Dendritic cell treated with granulocyte-macrophage colony-stimulating factor and Interleukin-4, amounts not matched to agents 40 ng/mL and 50 ng/mL, for 4 days (primary cell): Measurements from ENCODE around the gene UVRAG.
"Not testable (repeated sequence)": the region's sequence is repeated elsewhere in the genome, so short reads cannot be mapped to it uniquely, and the experiment has no call there.

ENCODE experiments used
- H3K27ac Mint-ChIP-seq: one replicate; pipeline ENCODE4 v1.8.0; 2022; ENCODE audit warnings: mild to moderate bottlenecking, mixed read lengths
- H3K27me3 Mint-ChIP-seq: one replicate; pipeline ENCODE4 v1.8.0; 2022; ENCODE audit warnings: mild to moderate bottlenecking, mixed read lengths
- H3K36me3 Mint-ChIP-seq: one replicate; pipeline ENCODE4 v1.8.0; 2022; ENCODE audit warnings: low read depth, mixed read lengths
- H3K4me1 Mint-ChIP-seq: one replicate; pipeline ENCODE4 v1.8.0; 2022; ENCODE audit warnings: low read depth, mixed read lengths
- H3K4me3 Mint-ChIP-seq: one replicate; pipeline ENCODE4 v1.8.0; 2022; ENCODE audit warnings: mild to moderate bottlenecking, moderate library complexity, mixed read lengths
- H3K9me3 Mint-ChIP-seq: one replicate; pipeline ENCODE4 v1.8.0; 2022; ENCODE audit warnings: mixed read lengths
- intact Hi-C: fragments of 100-400 bp; cut with micrococcal nuclease; formaldehyde crosslinking; loops from one replicate; pipeline ENCODE4 v1.15.0; 2022

UVRAG gene

GRCh38 chr11:75925785-75926164 lies 110.8 kb downstream of the UVRAG start:
- no peaks in the 10 kb centered on the region for H3K9me3 Mint-ChIP-seq
- no peaks in the 10 kb centered on the region for H3K27me3 Mint-ChIP-seq
- H3K27ac Mint-ChIP-seq: no peak overlapping the region
- intact Hi-C loops: no loop called here
- peaks cover 26% of the 10 kb centered on the region for H3K4me1 Mint-ChIP-seq
- peaks cover 34% of the 10 kb centered on the region for H3K36me3 Mint-ChIP-seq
- H3K4me3 Mint-ChIP-seq: no peak overlapping the region

- H3K27ac Mint-ChIP-seq: no peak overlapping the region
- H3K4me3 Mint-ChIP-seq: no peak overlapping the region
- peaks cover 45% of the 10 kb centered on the region for H3K4me1 Mint-ChIP-seq
- peaks cover 58% of the 10 kb centered on the region for H3K36me3 Mint-ChIP-seq
- no peaks in the 10 kb centered on the region for H3K27me3 Mint-ChIP-seq
- intact Hi-C loops: no loop called here
- H3K9me3 Mint-ChIP-seq: no peaks in the 10 kb centered on the region
Observed at GRCh38 chr11:75929706-75930105, 114.7 kb downstream of the UVRAG start.

GRCh38 chr11:75930534-75930933 lies 115.5 kb downstream of the UVRAG start:
- H3K27ac Mint-ChIP-seq: no peak overlapping the region
- intact Hi-C loops: no loop called here

GRCh38 chr11:75931124-75931523 lies 116.1 kb downstream of the UVRAG start:
- Mint-ChIP-seq H3K4me3 (no peak overlapping the region), H3K9me3 (no peaks in the 10 kb centered on the region), H3K27ac (no peak overlapping the region), H3K27me3 (no peaks in the 10 kb centered on the region), H3K36me3 (peaks cover 60% of the 10 kb centered on the region), H3K4me1 (peaks cover 40% of the 10 kb centered on the region)
- intact Hi-C loops: no loop called here

More at GRCh38 chr11:75930534-75930933, 115.5 kb downstream of the UVRAG start:
- H3K4me1 Mint-ChIP-seq: peaks cover 45% of the 10 kb centered on the region
- H3K27me3 Mint-ChIP-seq: no peaks in the 10 kb centered on the region
- peaks cover 58% of the 10 kb centered on the region for H3K36me3 Mint-ChIP-seq
- H3K9me3 Mint-ChIP-seq: no peaks in the 10 kb centered on the region
- no peak overlapping the region for H3K4me3 Mint-ChIP-seq

- intact Hi-C loops, H3K27ac Mint-ChIP-seq, H3K9me3 Mint-ChIP-seq, H3K27me3 Mint-ChIP-seq, H3K4me3 Mint-ChIP-seq: not testable (repeated sequence)
- Mint-ChIP-seq H3K4me1 (peaks cover 21% of the 10 kb centered on the region), H3K36me3 (peaks cover 43% of the 10 kb centered on the region)
Observed at GRCh38 chr11:75933736-75934135, 118.7 kb downstream of the UVRAG start.

- H3K4me1 Mint-ChIP-seq: peaks cover 21% of the 10 kb centered on the region
- intact Hi-C loops: no loop called here
- H3K9me3 Mint-ChIP-seq: no peaks in the 10 kb centered on the region
- H3K27me3 Mint-ChIP-seq: no peaks in the 10 kb centered on the region
- H3K4me3 Mint-ChIP-seq: no peak overlapping the region
- peaks cover 43% of the 10 kb centered on the region for H3K36me3 Mint-ChIP-seq
- H3K27ac Mint-ChIP-seq: no peak overlapping the region
Observed at GRCh38 chr11:75934851-75935250, 119.8 kb downstream of the UVRAG start.

GRCh38 chr11:75938543-75938942 lies 123.5 kb downstream of the UVRAG start:
- H3K4me1 Mint-ChIP-seq: peaks cover 20% of the 10 kb centered on the region
- no peaks in the 10 kb centered on the region for H3K9me3 Mint-ChIP-seq
- H3K4me3 Mint-ChIP-seq: no peak overlapping the region
- intact Hi-C loops: no loop called here
- no peak overlapping the region for H3K27ac Mint-ChIP-seq
- H3K27me3 Mint-ChIP-seq: no peaks in the 10 kb centered on the region
- H3K36me3 Mint-ChIP-seq: peaks cover 13% of the 10 kb centered on the region

- Mint-ChIP-seq H3K4me3 (no peak overlapping the region), H3K27me3 (no peaks in the 10 kb centered on the region), H3K27ac (no peak overlapping the region), H3K9me3 (no peaks in the 10 kb centered on the region), H3K4me1 (peaks cover 20% of the 10 kb centered on the region), H3K36me3 (peaks cover 5% of the 10 kb centered on the region)
- intact Hi-C loops: no loop called here
Observed at GRCh38 chr11:75939516-75939915, 124.5 kb downstream of the UVRAG start.

GRCh38 chr11:75939992-75940391 lies 125.0 kb downstream of the UVRAG start:
- H3K4me3 Mint-ChIP-seq: no peak overlapping the region
- H3K36me3 Mint-ChIP-seq: peaks cover 5% of the 10 kb centered on the region
- no peak overlapping the region for H3K27ac Mint-ChIP-seq
- intact Hi-C loops: no loop called here
- no peaks in the 10 kb centered on the region for H3K27me3 Mint-ChIP-seq
- H3K4me1 Mint-ChIP-seq: peaks cover 21% of the 10 kb centered on the region
- H3K9me3 Mint-ChIP-seq: no peaks in the 10 kb centered on the region

- Mint-ChIP-seq H3K27me3 (no peaks in the 10 kb centered on the region), H3K4me3 (no peak overlapping the region), H3K4me1 (peaks cover 30% of the 10 kb centered on the region), H3K27ac (peak overlapping the region; percentile 48), H3K9me3 (no peaks in the 10 kb centered on the region), H3K36me3 (no peaks in the 10 kb centered on the region)
- intact Hi-C loops: no loop called here
Observed at GRCh38 chr11:75940911-75941310, 125.9 kb downstream of the UVRAG start.

- H3K4me3 Mint-ChIP-seq: no peak overlapping the region
- intact Hi-C loops: no loop called here
- H3K27ac Mint-ChIP-seq: no peak overlapping the region
- H3K36me3 Mint-ChIP-seq: no peaks in the 10 kb centered on the region
- H3K27me3 Mint-ChIP-seq: no peaks in the 10 kb centered on the region
- H3K9me3 Mint-ChIP-seq: no peaks in the 10 kb centered on the region
- peaks cover 44% of the 10 kb centered on the region for H3K4me1 Mint-ChIP-seq
Observed at GRCh38 chr11:75944515-75944914, 129.5 kb downstream of the UVRAG start.

- H3K4me3 Mint-ChIP-seq: no peak overlapping the region
Observed at GRCh38 chr11:75945446-75945845, 130.4 kb downstream of the UVRAG start.

GRCh38 chr11:75945947-75946346 lies 130.9 kb downstream of the UVRAG start:
- Mint-ChIP-seq H3K27ac (no peak overlapping the region), H3K4me3 (no peak overlapping the region), H3K36me3 (no peaks in the 10 kb centered on the region), H3K4me1 (peaks cover 48% of the 10 kb centered on the region), H3K9me3 (no peaks in the 10 kb centered on the region), H3K27me3 (no peaks in the 10 kb centered on the region)
- intact Hi-C loops: no loop called here

More at GRCh38 chr11:75945446-75945845, 130.4 kb downstream of the UVRAG start:
- Mint-ChIP-seq H3K4me1 (peaks cover 45% of the 10 kb centered on the region), H3K9me3 (no peaks in the 10 kb centered on the region), H3K36me3 (no peaks in the 10 kb centered on the region), H3K27me3 (no peaks in the 10 kb centered on the region), H3K27ac (no peak overlapping the region)
- intact Hi-C loops: no loop called here

GRCh38 chr11:75946531-75947530 lies 131.8 kb downstream of the UVRAG start:
- Mint-ChIP-seq H3K27me3 (no peaks in the 10 kb centered on the region), H3K4me1 (peaks cover 42% of the 10 kb centered on the region), H3K9me3 (no peaks in the 10 kb centered on the region), H3K36me3 (no peaks in the 10 kb centered on the region), H3K4me3 (no peak overlapping the region), H3K27ac (peak overlapping the region; percentile 11)
- intact Hi-C loops: no loop called here
